GM06990 (cell line): ENCODE measurements around the gene ZNF329.

Source experiments
- DNase-seq: peaks from one replicate; pipeline ENCODE4 v3.0.0-alpha.2; 2011; ENCODE audit not compliant: insufficient read length; ENCODE audit errors: extremely low read depth
- H3K27me3 ChIP-seq: replicated peaks from 2 replicates; pipeline ENCODE4 v1.6.0; 2011; ENCODE audit warnings: low read length; ENCODE audit not compliant: control insufficient read depth, insufficient read depth
- H3K36me3 ChIP-seq: 2 replicates; pipeline ENCODE4 v1.5.1; 2011; ENCODE audit warnings: low read length; ENCODE audit not compliant: control insufficient read depth, insufficient read depth
- H3K4me3 ChIP-seq: replicated peaks from 2 replicates; pipeline ENCODE4 v1.5.1; 2011; ENCODE audit warnings: low read depth, mild to moderate bottlenecking, control low read depth, low read length
- TF ChIP-seq, protein P1 (sequence below): IDR thresholded peaks from 2 replicates; pipeline ENCODE4 v1.5.1; 2011; ENCODE audit warnings: low read length, control low read depth, mild to moderate bottlenecking, inconsistent platforms; ENCODE audit not compliant: insufficient read depth, poor library complexity, severe bottlenecking

ZNF329 gene

DNA sequence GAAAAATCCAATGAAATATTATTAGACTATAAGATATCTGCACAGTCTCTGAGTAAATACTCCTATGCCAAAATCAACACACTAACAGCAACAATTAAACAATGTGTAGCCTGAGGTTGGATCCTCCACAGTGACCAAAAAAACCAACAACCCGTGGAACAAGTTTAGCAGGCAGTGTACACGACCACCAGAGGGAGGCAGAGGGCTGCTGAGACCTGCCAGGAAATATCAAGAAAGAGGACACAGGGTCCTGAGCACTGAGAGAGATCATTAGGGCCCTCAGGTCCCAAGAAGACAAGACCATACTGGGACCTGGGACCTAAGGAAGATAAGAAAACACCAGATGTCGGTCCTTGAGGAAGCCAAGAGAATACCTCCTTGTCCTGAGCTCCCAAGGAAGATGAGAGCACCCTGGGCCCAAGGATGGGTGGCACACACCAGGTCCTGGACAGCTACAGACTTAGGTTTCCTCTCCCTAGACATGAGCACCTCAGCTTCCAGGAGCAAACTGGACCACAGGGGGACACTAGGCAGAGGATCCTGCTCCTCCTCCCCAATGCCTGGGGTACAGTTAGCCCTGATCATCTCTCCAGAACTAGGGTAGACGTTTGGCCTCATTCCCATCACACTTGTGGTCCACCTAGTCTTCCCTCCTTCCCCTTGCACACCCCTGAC lies 31.4 kb upstream of the ZNF329 start:
- Histone ChIP-seq H3K27me3 (no peaks in the 10 kb centered on the region), H3K4me3 (peak overlapping the region; percentile 78), H3K36me3 (peaks cover 5% of the 10 kb centered on the region)
- TF ChIP-seq, protein P1, sequence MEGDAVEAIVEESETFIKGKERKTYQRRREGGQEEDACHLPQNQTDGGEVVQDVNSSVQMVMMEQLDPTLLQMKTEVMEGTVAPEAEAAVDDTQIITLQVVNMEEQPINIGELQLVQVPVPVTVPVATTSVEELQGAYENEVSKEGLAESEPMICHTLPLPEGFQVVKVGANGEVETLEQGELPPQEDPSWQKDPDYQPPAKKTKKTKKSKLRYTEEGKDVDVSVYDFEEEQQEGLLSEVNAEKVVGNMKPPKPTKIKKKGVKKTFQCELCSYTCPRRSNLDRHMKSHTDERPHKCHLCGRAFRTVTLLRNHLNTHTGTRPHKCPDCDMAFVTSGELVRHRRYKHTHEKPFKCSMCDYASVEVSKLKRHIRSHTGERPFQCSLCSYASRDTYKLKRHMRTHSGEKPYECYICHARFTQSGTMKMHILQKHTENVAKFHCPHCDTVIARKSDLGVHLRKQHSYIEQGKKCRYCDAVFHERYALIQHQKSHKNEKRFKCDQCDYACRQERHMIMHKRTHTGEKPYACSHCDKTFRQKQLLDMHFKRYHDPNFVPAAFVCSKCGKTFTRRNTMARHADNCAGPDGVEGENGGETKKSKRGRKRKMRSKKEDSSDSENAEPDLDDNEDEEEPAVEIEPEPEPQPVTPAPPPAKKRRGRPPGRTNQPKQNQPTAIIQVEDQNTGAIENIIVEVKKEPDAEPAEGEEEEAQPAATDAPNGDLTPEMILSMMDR: peak; percentile 56
- no peak for DNase-seq

DNA sequence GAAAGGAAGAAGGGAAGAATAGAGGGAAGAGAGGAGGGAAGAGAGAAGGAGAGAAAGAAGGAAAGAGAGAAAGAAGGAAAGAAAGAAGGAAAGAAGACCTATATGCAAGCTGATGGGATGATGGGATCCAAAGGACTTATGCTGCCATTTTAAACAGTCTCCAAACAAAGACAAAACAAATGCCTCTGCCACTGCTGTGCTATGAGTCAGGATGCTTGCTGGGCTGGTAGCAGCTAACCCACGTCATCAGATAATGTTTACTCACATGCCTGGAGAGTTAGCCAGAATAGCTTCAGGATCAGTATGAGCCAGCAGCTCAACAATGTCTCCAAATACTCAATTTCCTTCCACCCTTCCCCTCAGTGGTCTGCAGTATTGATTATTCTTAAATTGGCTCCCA lies 20.3 kb upstream of the ZNF329 start:
- no peak for DNase-seq

DNA sequence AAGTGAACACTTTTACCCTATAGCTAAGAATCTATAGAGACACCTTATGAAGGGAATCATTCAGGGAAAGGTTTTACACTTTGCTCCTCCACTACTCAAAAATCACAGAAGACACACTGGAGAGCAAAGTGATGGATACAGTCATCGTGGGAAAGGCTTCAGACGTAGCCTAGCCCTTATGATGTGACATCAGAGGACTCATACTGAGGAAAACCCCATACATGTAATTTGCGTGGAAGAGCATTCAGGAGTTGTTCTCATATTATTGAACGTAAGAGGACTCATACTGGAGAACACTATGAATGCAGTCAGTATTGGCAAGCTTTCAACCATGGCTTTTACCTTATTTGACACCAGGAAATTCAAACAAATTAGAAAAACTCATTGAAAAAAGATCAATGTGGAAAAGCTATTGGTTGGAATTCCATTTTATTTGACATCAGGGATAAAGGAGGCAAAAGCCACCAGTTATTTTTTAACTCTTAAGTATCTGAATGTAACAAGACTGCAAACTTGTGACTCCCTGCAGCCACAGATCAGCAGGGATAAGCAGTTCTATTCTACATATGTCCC lies 16.2 kb upstream of the ZNF329 start:
- Histone ChIP-seq H3K4me3 (no peak overlapping the region), H3K27me3 (no peaks in the 10 kb centered on the region), H3K36me3 (no peaks in the 10 kb centered on the region)
- TF ChIP-seq, protein P1: no peak
- DNase-seq: no peak

More for the DNA sequence above, 20.3 kb upstream of the ZNF329 start:
- Histone ChIP-seq H3K4me3 (no peak overlapping the region), H3K36me3 (no peaks in the 10 kb centered on the region), H3K27me3 (no peaks in the 10 kb centered on the region)
- TF ChIP-seq, protein P1: no peak

DNA sequence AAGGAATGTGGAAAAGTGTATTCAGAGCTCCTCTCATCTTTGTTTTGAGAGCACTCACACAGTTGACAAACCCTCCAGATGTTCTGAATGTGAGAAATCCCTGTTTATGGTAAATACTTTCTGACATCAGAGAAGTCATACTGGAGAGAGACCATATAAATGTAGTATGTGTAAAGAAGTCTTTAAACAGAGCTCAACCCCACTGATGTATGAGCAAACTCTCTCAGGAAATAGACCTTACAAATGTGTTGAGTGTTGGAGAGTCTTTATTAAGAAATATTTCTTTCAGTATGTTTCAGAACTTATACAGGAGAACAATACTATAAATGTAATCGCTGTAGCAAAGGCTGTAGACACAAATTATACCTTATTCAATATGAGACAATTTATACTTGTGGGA lies 15.7 kb upstream of the ZNF329 start:
- no peak for DNase-seq
- no peaks in the 10 kb centered on the region for H3K27me3 ChIP-seq
- H3K36me3 ChIP-seq: no peaks in the 10 kb centered on the region
- H3K4me3 ChIP-seq: no peak overlapping the region
- TF ChIP-seq, protein P1: no peak

DNA sequence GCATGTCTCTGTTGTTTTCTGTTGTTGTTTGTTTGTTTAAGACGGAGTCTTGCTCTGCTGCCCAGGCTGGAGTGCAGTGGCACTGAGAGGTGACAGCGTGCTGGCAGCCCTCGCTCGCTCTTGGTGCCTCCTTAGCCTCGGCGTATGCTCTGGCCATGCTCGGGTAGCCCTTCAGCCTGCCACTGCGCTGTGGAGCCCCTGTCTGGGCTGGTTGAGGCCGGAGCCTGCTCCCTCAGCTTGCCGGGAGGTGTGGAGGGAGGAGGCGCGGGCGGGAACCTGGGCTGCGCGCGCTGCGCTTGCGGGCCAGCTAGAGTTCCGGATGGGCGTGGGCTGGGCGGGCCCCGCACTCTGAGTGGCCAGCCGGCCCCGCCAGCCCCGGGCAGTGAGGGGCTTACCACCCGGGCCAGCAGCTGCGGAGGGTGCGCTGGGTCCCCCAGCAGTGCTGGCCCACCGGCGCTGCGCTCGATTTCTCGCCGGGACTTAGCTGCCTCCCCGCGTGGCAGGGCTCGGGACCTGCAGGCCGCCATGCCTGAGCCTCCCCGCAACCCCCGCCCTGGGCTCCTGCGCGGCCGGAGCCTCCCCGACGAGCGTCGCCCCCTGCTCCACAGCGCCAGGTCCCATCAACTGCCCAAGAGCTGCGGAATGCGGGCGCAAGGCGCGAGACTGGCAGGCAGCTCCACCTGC lies 6.6 kb upstream of the ZNF329 start:
- Histone ChIP-seq H3K27me3 (no peaks in the 10 kb centered on the region), H3K36me3 (no peaks in the 10 kb centered on the region), H3K4me3 (no peak overlapping the region)
- TF ChIP-seq, protein P1: no peak
- no peak for DNase-seq
